Transverse colon (tissue), 4 donors: ENCODE data around the gene CNTN1.

Source experiments
- CTCF ChIP-seq, 5 experiments: fragments of 200-600 bp in 3 of 5; fragments of 450-650 bp in 2 of 5; sonication (generic) in 3 of 5; IDR thresholded peaks; 1 replicate in 2 of 5; 2 replicates in 3 of 5; pipeline ENCODE4 v1.5.1; 2016 to 2017; ENCODE audit warnings: antibody characterized with exemption in 5 of 5, inconsistent platforms in 3 of 5, mild to moderate bottlenecking in 2 of 5, moderate library complexity in 1 of 5
- EP300 ChIP-seq: sonication (generic); formaldehyde crosslinking; IDR thresholded peaks from one replicate; pipeline ENCODE4 v1.6.1; 2017; ENCODE audit warnings: antibody characterized with exemption, low read depth
- POLR2A ChIP-seq: fragments of 450-650 bp; IDR thresholded peaks from one replicate; pipeline ENCODE4 v1.6.1; 2016; ENCODE audit warnings: antibody characterized with exemption, mild to moderate bottlenecking, moderate library complexity
- POLR2AphosphoS5 ChIP-seq, 3 donors: sonication (generic); formaldehyde crosslinking; IDR thresholded peaks; one replicate each; pipeline ENCODE4 v1.6.1; 2016; ENCODE audit warnings: antibody characterized with exemption in 3 of 3

- TF ChIP-seq CTCF (IDR thresholded peaks at IDR 0.05) (no peak), POLR2A (no peak), EP300 (no peak), POLR2AphosphoS5 (IDR thresholded peaks at IDR 0.05) (no peak)
These were observed 145.7 kb downstream of the CNTN1 start for GRCh38 chr12:40837891-40838429.
